Osteoblast (primary cell): ENCODE data around the gene ADAM30. TPM values are rescaled to one million over a fixed set of nuclear protein-coding genes. Genes with fewer than 3 reads are reported as not detected.

Experiments
- DNase-seq: peaks from one replicate; pipeline ENCODE4 v3.0.0; 2011; ENCODE audit warnings: low spot score, mixed read lengths; ENCODE audit not compliant: insufficient read length; ENCODE audit errors: missing footprints
- H2AFZ ChIP-seq: 2 replicates; pipeline ENCODE4 v1.6.0; 2011; ENCODE audit warnings: mild to moderate bottlenecking, low read length
- H3K27ac ChIP-seq: 2 replicates; pipeline ENCODE4 v1.5.1; 2011; ENCODE audit warnings: mild to moderate bottlenecking, low read depth, low read length, moderate library complexity
- H3K27me3 ChIP-seq: 2 replicates; pipeline ENCODE4 v1.6.0; 2012; ENCODE audit warnings: mild to moderate bottlenecking, control low read depth, inconsistent platforms, low read length, moderate library complexity; ENCODE audit not compliant: insufficient read depth
- H3K36me3 ChIP-seq: 2 replicates; pipeline ENCODE4 v1.5.1; 2011; ENCODE audit warnings: mild to moderate bottlenecking, low read length, control low read depth, moderate library complexity; ENCODE audit not compliant: insufficient read depth
- H3K4me1 ChIP-seq: 2 replicates; pipeline ENCODE4 v1.5.1; 2011; ENCODE audit warnings: mild to moderate bottlenecking, low read length, control low read depth, moderate library complexity; ENCODE audit not compliant: insufficient read depth
- H3K4me2 ChIP-seq: 2 replicates; pipeline ENCODE4 v1.6.0; 2011; ENCODE audit warnings: mild to moderate bottlenecking, low read length; ENCODE audit not compliant: insufficient read depth
- H3K4me3 ChIP-seq: fragments of 200-600 bp; sonication (generic); 3 replicates; pipeline ENCODE4 v1.5.1; 2012; ENCODE audit warnings: mild to moderate bottlenecking, low read length, inconsistent platforms; ENCODE audit not compliant: insufficient read depth
- H3K79me2 ChIP-seq: 2 replicates; pipeline ENCODE4 v1.6.0; 2012; ENCODE audit warnings: mild to moderate bottlenecking, low read length, control low read depth, inconsistent platforms; ENCODE audit not compliant: insufficient read depth
- H3K9me3 ChIP-seq: 2 replicates; pipeline ENCODE4 v1.5.1; 2011; ENCODE audit warnings: low read depth, low read length, control low read depth
- H4K20me1 ChIP-seq: 2 replicates; pipeline ENCODE4 v1.6.0; 2012; ENCODE audit warnings: mild to moderate bottlenecking, low read length, control low read depth; ENCODE audit not compliant: insufficient read depth
- CTCF ChIP-seq: IDR thresholded peaks from 2 replicates; pipeline ENCODE4 v1.5.1; 2011; ENCODE audit warnings: mild to moderate bottlenecking, low read depth, low read length, moderate library complexity; ENCODE audit errors: extremely low read depth
- total RNA-seq: library from RNA; depleted of rRNA; stranded (reverse); fragments of >200 nt; gene quantifications from 2 replicates; pipeline ENCODE4 v1.2.3, GENCODE V29; 2012

The ADAM30 gene
- total RNA-seq, 1 donor, result not detected

- H3K9me3 ChIP-seq, result no peaks in the 10 kb centered on the region
- H3K4me3 ChIP-seq, result no peak overlapping the region
- no peaks in the 10 kb centered on the region for H3K36me3 ChIP-seq
- no peak overlapping the region for H3K27ac ChIP-seq
- H3K4me2 ChIP-seq, result no peak overlapping the region
- H3K79me2 ChIP-seq, result no peaks in the 10 kb centered on the region
- no peaks in the 10 kb centered on the region for H3K4me1 ChIP-seq
- H3K27me3 ChIP-seq, result peaks cover 1% of the 10 kb centered on the region
- no peak overlapping the region for H2AFZ ChIP-seq
- H4K20me1 ChIP-seq, result no peaks in the 10 kb centered on the region
- no peak for DNase-seq
- no peak for TF ChIP-seq CTCF
These were observed 7.1 kb upstream of the ADAM30 start for GRCh38 chr1:119903443-119903835.

GRCh38 chr1:119902775-119903442 lies 6.6 kb upstream of the ADAM30 start:
- no peak overlapping the region for H3K27ac ChIP-seq
- TF ChIP-seq CTCF, result no peak
- no peaks in the 10 kb centered on the region for H3K79me2 ChIP-seq
- no peaks in the 10 kb centered on the region for H3K36me3 ChIP-seq
- H3K4me3 ChIP-seq, result no peak overlapping the region
- no peaks in the 10 kb centered on the region for H3K4me1 ChIP-seq
- H3K9me3 ChIP-seq, result no peaks in the 10 kb centered on the region
- H3K4me2 ChIP-seq, result no peak overlapping the region
- no peak for DNase-seq
- no peaks in the 10 kb centered on the region for H4K20me1 ChIP-seq
- H2AFZ ChIP-seq, result no peak overlapping the region
- peaks cover 7% of the 10 kb centered on the region for H3K27me3 ChIP-seq

GRCh38 chr1:119898981-119899720 lies 2.8 kb upstream of the ADAM30 start:
- Histone ChIP-seq H3K36me3 (no peaks in the 10 kb centered on the region), H3K27me3 (peaks cover 7% of the 10 kb centered on the region), H3K4me2 (no peak overlapping the region), H3K4me1 (no peaks in the 10 kb centered on the region), H2AFZ (no peak overlapping the region), H4K20me1 (no peaks in the 10 kb centered on the region), H3K9me3 (no peaks in the 10 kb centered on the region), H3K4me3 (no peak overlapping the region), H3K79me2 (no peaks in the 10 kb centered on the region), H3K27ac (no peak overlapping the region)
- TF ChIP-seq CTCF, result no peak
- no peak for DNase-seq

GRCh38 chr1:119898530-119898929 lies 2.2 kb upstream of the ADAM30 start:
- no peaks in the 10 kb centered on the region for H4K20me1 ChIP-seq
- H3K9me3 ChIP-seq, result no peaks in the 10 kb centered on the region
- no peaks in the 10 kb centered on the region for H3K36me3 ChIP-seq
- H2AFZ ChIP-seq, result no peak overlapping the region
- H3K79me2 ChIP-seq, result no peaks in the 10 kb centered on the region
- no peak overlapping the region for H3K4me3 ChIP-seq
- H3K27ac ChIP-seq, result no peak overlapping the region
- TF ChIP-seq CTCF, result no peak
- H3K27me3 ChIP-seq, result peaks cover 7% of the 10 kb centered on the region
- DNase-seq, result no peak
- no peak overlapping the region for H3K4me2 ChIP-seq
- no peaks in the 10 kb centered on the region for H3K4me1 ChIP-seq
